ENCODE measurements around the gene LRRC38.

DNA sequence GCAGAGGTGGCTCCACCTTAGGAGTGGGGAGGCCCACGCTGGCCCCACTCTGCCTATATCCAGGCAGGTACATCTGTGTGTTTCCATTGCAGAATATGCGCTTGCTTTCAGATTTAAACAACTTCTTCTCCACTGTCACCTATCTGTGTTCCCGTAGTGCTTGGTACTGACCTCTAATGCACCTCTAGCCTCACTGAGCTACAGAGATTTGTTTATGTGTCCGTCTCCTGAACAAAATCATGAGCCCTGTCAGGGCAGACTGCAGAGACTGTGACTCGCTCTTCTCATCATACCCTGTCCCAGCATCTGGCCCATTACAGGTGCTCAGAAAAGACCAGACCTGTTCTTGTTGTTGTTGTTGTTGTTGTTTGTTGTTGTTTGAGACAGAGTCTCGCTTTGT lies 14.5 kb upstream of the LRRC38 start:
- TF ChIP-seq EZH2phosphoT487 (IDR thresholded peaks at IDR 0.05; ENCODE audit: borderline replicate concordance) (no peak), POLR2AphosphoS5 (IDR thresholded peaks at IDR 0.05; ENCODE audit: low read depth, low read length) (no peak), CTCF (IDR thresholded peaks at IDR 0.05 in 2 of 3, conservative IDR thresholded peaks at IDR 0.05 in 1 of 3; ENCODE audit: borderline replicate concordance in 1 of 3, insufficient read depth in 1 of 3, low read depth in 2 of 3, low read length in 2 of 3) (no peak), REST (IDR thresholded peaks at IDR 0.05; ENCODE audit: low read depth) (no peak), YY1 (IDR thresholded peaks at IDR 0.05; ENCODE audit: extremely low read depth, insufficient replicate concordance, low read depth, low read length) (no peak), EZH2 (IDR thresholded peaks at IDR 0.05) (no peak), CEBPB (IDR thresholded peaks at IDR 0.05; ENCODE audit: low read depth) (no peak), JUND (IDR thresholded peaks at IDR 0.05) (no peak), ZBTB33 (IDR thresholded peaks at IDR 0.05; ENCODE audit: extremely low read depth, insufficient replicate concordance, low read length) (no peak), POLR2A (IDR thresholded peaks at IDR 0.05; ENCODE audit: borderline replicate concordance, extremely low read depth, insufficient read depth, insufficient read length) (no peak), RAD21 (IDR thresholded peaks at IDR 0.05; ENCODE audit: low read depth) (no peak), MAX (IDR thresholded peaks at IDR 0.05) (no peak), SIN3A (IDR thresholded peaks at IDR 0.05; ENCODE audit: low read depth) (no peak)
- TF ChIP-seq, protein P1, sequence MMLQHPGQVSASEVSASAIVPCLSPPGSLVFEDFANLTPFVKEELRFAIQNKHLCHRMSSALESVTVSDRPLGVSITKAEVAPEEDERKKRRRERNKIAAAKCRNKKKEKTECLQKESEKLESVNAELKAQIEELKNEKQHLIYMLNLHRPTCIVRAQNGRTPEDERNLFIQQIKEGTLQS (IDR thresholded peaks at IDR 0.05) = no peak
